B cell (primary cell): ENCODE results near the gene YAP1.

Source experiments
- CTCF ChIP-seq: fragments of 200-600 bp; IDR thresholded peaks from one replicate; pipeline ENCODE4 v1.8.0; 2022; ENCODE audit warnings: antibody characterized with exemption, mild to moderate bottlenecking
- EZH2 ChIP-seq: IDR thresholded peaks from 2 replicates; pipeline ENCODE4 v1.6.1; 2012; ENCODE audit warnings: borderline replicate concordance, low read depth, mild to moderate bottlenecking, moderate library complexity, low read length; ENCODE audit not compliant: insufficient read depth, poor library complexity, severe bottlenecking

DNA sequence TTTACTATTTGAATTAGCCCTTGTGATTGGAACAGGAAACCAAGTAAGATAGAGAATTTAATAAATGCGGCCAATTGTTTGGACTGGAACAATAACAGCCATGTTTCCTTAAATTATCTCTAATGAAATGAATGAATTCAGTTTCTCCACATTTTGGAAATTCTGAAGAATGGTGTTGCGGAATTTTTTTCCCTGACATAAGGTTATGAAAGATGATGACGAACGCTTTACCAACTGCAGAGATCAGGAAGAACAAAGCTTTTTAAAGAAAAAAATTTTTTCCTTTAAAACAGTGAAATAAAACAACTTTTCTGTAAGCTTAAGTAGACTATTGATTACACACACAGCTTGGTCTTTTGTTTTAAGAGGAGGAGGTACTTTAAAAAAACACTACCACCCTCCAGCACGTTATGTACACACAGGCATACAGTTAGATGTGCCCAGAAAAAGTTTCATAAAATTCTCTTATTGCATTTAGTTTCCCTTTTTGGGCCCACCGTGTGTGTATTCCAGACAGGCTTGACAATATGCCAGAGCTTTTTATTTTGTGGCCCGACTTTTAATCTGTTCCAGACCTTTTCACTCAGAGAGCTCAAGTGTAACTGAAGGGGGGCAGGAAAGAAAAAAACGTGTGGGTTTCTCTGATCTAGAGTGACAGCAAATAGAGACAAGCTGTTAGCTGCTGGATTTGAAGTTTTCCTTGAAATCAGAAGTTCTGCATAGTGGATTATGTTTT lies 77.3 kb downstream of the YAP1 start:
- TF ChIP-seq EZH2 (no peak), CTCF (no peak)
